Measurements from ENCODE around the gene MBOAT1. TPM values are rescaled to one million over a fixed set of nuclear protein-coding genes. Genes with fewer than 3 reads are reported as not detected.

MBOAT1 gene
- total and polyA plus RNA-seq, 3 donors from 2014 or later: 4.1 to 5.3 (median 4.5) TPM

GRCh38 chr6:20137837-20138236 lies 74.4 kb downstream of the MBOAT1 start:
- Histone ChIP-seq H3K9me3 (no peaks in the 10 kb centered on the region), H3K27me3 (no peaks in the 10 kb centered on the region), H3K27ac (no peak overlapping the region), H3K4me1 (no peaks in the 10 kb centered on the region), H3K4me3 (no peak overlapping the region), H3K36me3 (ENCODE audit: low read depth, missing control alignments) (no peaks in the 10 kb centered on the region)
- intact Hi-C loops (cut with DNase I; ENCODE audit: low total_unique reads): no loop called here
- 66 to 82% methylated on average over 4 of the region's 4 CpGs for WGBS, 2 donors
- no peak for DNase-seq
- no peak for TF ChIP-seq POLR2A (IDR thresholded peaks at IDR 0.05)
- no peak for TF ChIP-seq CTCF (IDR thresholded peaks at IDR 0.05)

GRCh38 chr6:20137240-20137639 lies 75.0 kb downstream of the MBOAT1 start:
- H3K4me3 ChIP-seq: no peak overlapping the region
- no peaks in the 10 kb centered on the region for H3K36me3 ChIP-seq (ENCODE audit: low read depth, missing control alignments)
- H3K9me3 ChIP-seq: no peaks in the 10 kb centered on the region
- intact Hi-C loops (cut with DNase I; ENCODE audit: low total_unique reads): no loop called here
- no peaks in the 10 kb centered on the region for H3K4me1 ChIP-seq
- DNase-seq: no peak
- TF ChIP-seq CTCF (IDR thresholded peaks at IDR 0.05) (no peak), POLR2A (IDR thresholded peaks at IDR 0.05) (no peak)
- no peak overlapping the region for H3K27ac ChIP-seq
- WGBS, 2 donors: 75 to 82% methylated on average over 3 of the region's 3 CpGs
- no peaks in the 10 kb centered on the region for H3K27me3 ChIP-seq

- Histone ChIP-seq H3K27ac (no peak overlapping the region), H3K36me3 (ENCODE audit: low read depth, missing control alignments) (no peaks in the 10 kb centered on the region)
- WGBS, 2 donors: 76 to 80% methylated on average over 6 of the region's 6 CpGs
Observed at GRCh38 chr6:20135677-20136268, 76.5 kb downstream of the MBOAT1 start.

GRCh38 chr6:20134613-20135012 lies 77.7 kb downstream of the MBOAT1 start:
- TF ChIP-seq CTCF (IDR thresholded peaks at IDR 0.05) (no peak), POLR2A (IDR thresholded peaks at IDR 0.05) (no peak)

More at GRCh38 chr6:20135677-20136268, 76.5 kb downstream of the MBOAT1 start:
- H3K4me1 ChIP-seq: no peaks in the 10 kb centered on the region
- no peaks in the 10 kb centered on the region for H3K9me3 ChIP-seq
- no peak for TF ChIP-seq CTCF (IDR thresholded peaks at IDR 0.05)
- no peak for TF ChIP-seq POLR2A (IDR thresholded peaks at IDR 0.05)
- H3K4me3 ChIP-seq: no peak overlapping the region
- intact Hi-C loops (cut with DNase I; ENCODE audit: low total_unique reads): no loop called here
- no peaks in the 10 kb centered on the region for H3K27me3 ChIP-seq
- no peak for DNase-seq

More at GRCh38 chr6:20134613-20135012, 77.7 kb downstream of the MBOAT1 start:
- WGBS, 2 donors: 100% methylated on average over 1 of the region's 1 CpG
- no peaks in the 10 kb centered on the region for H3K36me3 ChIP-seq (ENCODE audit: low read depth, missing control alignments)
- H3K9me3 ChIP-seq: no peaks in the 10 kb centered on the region
- no peak for DNase-seq
- no peaks in the 10 kb centered on the region for H3K4me1 ChIP-seq
- intact Hi-C loops (cut with DNase I; ENCODE audit: low total_unique reads): no loop called here
- H3K4me3 ChIP-seq: no peak overlapping the region
- H3K27me3 ChIP-seq: no peaks in the 10 kb centered on the region
- no peak overlapping the region for H3K27ac ChIP-seq

Measured in testis (tissue), 3 donors.